GM12872 (cell line): ENCODE measurements around the gene CTXND1.

Source experiments
- TF ChIP-seq, protein P1 (sequence below): IDR thresholded peaks from 3 replicates; pipeline ENCODE4 v1.5.1; 2011; ENCODE audit warnings: low read depth, mild to moderate bottlenecking, low read length, moderate library complexity; ENCODE audit not compliant: insufficient read depth

Gene CTXND1

DNA sequence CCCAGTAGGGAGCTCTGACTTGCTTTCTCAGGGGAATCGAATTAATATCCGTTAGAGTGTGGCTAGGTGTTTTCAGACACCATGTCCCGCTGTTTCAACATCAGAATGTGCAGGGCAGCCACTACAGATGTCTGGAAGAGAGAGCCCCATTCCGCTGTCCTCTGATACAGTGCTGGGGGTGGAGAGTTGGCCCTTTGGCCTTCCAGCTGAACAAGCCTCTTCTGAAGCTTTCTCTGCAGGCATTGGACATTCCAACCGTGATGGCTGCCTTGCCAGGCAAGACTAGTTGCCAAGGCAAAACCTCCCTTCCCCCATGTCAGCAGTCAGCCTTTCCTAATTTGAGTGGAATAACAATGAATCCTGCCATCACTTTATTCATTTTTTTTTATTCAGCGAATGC, 97.7 kb downstream of the CTXND1 start:
- TF ChIP-seq, protein P1, sequence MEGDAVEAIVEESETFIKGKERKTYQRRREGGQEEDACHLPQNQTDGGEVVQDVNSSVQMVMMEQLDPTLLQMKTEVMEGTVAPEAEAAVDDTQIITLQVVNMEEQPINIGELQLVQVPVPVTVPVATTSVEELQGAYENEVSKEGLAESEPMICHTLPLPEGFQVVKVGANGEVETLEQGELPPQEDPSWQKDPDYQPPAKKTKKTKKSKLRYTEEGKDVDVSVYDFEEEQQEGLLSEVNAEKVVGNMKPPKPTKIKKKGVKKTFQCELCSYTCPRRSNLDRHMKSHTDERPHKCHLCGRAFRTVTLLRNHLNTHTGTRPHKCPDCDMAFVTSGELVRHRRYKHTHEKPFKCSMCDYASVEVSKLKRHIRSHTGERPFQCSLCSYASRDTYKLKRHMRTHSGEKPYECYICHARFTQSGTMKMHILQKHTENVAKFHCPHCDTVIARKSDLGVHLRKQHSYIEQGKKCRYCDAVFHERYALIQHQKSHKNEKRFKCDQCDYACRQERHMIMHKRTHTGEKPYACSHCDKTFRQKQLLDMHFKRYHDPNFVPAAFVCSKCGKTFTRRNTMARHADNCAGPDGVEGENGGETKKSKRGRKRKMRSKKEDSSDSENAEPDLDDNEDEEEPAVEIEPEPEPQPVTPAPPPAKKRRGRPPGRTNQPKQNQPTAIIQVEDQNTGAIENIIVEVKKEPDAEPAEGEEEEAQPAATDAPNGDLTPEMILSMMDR = no peak

DNA sequence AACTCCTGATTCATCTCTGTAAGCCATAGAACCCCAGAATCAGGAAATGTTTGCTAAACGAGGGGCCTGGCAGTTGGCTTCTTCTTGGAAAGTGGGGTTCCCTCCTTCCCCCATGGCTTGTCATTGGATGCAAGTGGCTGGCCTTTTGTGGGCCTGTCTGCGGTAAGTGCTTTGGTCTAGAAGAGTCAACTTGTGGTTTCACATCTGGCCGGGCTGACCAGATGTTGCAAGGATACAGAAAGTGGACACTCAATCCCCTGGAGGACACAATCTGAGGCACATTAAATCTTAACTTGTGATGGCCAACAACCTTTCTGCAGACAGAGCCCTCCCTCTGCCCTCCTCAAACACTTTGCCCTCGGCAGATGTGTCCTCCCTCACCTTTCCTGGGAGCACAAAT, 98.1 kb downstream of the CTXND1 start:
- TF ChIP-seq, protein P1 = no peak

DNA sequence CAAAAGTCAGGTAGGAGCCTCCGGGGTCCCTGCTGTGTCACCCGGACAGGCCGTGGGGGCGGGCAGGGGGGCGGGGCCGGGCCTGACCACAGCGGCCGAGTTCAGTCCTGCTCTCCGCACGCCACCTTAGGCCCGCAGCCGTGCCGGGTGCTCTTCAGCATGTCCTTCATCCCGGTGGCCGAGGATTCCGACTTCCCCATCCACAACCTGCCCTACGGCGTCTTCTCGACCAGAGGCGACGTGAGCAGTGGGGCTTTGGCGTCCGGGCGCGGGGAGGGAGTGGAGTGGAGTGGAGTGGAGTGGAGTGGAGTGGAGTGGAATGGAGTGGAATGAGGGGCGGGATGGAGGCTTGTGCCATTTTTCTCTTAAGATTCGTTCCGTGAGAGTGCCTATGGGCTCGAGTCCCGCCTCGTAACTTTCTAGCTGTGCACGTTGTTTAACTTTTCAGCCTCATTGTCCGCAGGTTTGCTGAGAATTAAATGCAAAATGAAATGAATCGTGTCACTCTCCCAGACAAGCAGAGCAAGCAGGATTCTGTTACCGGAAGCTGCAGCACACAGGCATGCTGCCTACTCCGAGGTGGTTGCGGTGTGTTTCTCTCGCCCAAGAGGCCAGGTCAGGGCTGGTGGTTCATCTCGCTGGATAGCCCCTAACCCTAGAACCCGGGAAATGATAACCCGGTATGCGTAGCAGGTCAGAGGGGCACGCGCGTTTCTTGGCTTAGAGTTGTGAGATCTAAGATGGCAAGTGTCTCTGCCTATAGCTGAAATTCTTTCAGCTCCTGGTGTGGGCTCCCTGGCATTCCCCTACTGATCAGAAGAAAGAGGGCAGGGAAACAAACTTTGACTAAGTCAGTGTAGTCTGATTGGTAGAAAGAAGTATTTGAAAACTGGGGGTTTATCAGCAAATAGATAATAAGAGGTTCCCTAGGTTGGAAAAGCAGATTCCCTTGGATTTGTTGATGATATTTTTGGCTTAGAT, 98.8 kb downstream of the CTXND1 start, which contains the start of gene FAH:
Gene FAH (plus strand): TSS at position 104 of the 981 bp plus-strand sequence. CDS start 56 bp downstream, at position 160.
- TF ChIP-seq, protein P1 = no peak

DNA sequence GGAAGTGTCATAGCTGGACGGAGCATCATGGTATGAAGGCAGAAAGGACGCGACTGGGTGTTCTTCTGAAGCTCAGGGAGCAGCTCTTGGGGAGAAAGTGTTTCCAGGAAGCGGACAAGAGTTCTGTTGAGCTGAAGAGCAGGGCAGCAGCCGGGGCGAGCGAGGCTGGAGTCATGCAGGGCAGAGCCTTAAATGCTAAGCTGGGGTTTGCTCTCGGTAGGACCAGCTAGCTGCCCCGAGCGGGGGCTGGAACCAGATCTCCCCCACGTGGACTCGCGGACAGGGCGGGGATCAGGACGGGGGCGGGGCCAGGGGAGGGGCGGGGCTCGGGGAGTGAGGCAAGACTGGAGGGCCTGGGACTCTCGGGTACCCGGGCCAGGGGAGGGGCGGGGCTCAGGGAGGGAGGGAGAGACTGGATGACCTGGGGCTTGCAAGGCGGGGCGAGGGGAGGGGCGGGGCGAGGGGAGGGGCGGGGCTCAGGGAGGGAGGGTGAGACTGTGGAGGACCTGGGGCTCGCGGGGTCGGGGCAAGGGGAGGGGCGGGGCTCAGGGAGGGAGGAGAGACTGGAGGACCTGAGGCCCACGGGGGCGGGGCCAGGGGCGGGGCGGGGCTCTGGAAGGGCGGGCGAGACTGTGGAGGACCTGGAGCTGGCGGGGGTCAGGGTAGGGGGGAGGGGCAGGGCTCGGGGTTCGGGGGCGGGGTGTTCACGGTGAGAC, 99.7 kb downstream of the CTXND1 start:
- TF ChIP-seq, protein P1 = no peak

DNA sequence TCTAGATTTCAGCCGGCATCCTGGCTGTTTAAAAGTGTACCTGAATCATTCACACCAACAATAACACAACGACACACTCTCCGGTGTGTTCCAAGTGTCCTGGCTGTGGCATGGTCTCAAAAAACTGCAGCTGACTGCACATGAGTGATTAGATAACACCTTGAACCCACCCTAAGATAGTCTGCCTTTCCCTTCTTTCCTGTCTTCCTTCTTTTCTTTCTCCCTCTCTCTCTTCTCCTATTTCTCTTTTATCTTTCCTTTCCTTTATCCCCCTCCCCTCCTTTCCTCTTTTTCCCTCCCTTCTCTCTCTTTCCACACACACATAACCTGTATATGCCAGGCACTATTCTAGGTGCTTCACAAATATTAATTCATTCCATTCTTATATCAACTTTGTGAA, 100.4 kb downstream of the CTXND1 start:
- TF ChIP-seq, protein P1 = no peak

DNA sequence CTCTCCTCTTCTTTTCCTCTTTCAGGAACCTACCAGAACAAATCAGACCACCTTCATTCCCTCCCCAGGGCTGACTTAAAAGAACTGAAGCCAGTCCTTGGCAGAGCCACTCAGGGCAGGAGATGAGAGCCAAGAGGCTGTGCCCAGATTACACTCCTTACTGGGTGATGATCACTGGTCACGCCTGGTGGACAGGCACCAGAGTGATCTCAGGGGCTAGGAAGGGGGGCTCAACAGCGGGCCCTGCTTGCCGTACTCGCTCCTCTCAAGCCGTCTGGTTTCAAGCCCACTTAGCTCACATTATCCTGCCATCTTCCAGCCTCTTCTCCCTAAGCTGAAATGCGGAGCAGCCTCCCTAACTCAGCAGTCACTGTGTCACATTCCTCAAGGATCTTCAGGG, 100.9 kb downstream of the CTXND1 start:
- TF ChIP-seq, protein P1 = no peak
